ENCODE measurements around the gene ZNF609.
A peak's percentile ranks its signal among the peaks of the same experiment; 100 is the strongest.
"Not testable (repeated sequence)": the region's sequence is repeated elsewhere in the genome, so short reads cannot be mapped to it uniquely, and the experiment has no call there.

The ZNF609 gene

DNA sequence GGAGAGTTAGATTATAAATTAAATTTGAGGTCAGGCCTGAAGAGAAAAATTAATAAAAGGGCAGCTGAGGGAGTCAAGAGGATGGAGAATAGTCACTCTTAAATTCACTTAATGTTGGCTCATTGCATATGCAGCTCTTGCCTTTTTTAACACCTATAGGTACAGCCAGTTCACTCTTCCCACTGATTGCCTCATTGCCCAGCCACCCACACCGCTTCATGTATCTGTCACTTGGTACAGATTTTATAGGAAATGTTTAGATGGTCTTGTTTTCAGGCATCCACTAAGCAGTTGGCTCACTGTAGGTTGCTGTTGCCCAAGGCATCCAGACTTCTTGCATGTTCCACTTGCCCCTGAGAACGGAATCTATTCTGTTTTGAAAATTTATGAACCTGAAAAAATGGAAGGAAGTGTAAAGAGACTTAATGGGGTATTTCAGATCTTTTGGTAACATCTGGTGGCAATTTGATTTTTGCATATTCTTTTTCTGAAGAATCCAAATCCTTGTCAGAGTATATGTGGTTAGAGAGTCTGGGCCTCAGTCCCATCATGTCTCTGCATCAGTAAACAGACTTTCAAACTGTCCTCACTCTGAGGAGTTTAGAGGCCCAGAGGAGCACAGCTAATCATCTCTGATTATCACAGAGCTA, 163.1 kb downstream of the ZNF609 start:
- no peak for DNase-seq

DNA sequence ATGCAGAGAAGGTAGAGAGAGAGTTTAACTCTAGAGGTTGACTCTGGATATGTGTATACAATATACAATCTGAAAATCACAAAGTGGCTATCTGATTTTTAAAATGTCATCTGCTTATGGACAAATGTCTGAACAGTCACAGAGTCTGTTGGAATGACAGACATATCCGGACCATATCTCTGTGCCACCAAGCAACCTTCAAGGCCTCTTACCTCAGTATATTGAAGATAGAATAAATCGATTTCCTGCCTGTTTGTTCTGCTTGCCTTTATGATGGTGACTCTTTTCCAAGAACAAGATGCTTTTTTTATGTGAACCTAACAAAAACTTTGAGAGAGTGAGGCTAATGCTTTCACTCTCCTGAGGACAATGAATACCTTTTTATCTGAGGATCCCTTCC, 163.9 kb downstream of the ZNF609 start:
- DNase-seq, result no peak

DNA sequence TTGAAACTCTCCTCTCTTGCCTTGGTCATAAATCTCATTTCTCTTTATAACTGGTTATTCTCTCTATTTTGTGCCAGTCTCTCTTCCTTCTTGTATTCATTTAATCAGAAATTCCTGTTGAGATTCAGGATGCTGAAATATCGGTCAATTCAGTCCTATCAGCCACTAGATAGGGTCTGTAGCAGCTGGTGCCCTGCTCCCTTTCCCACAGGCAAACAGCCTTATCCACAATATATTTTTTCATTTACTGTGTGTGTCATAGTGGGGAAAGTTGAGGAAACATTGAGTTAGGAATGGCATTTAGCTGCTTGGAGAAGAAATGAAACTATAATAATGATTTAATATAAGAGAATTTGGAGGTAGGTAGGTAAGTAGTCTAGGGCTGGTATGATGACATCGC, 168.7 kb downstream of the ZNF609 start:
- no peak for DNase-seq

DNA sequence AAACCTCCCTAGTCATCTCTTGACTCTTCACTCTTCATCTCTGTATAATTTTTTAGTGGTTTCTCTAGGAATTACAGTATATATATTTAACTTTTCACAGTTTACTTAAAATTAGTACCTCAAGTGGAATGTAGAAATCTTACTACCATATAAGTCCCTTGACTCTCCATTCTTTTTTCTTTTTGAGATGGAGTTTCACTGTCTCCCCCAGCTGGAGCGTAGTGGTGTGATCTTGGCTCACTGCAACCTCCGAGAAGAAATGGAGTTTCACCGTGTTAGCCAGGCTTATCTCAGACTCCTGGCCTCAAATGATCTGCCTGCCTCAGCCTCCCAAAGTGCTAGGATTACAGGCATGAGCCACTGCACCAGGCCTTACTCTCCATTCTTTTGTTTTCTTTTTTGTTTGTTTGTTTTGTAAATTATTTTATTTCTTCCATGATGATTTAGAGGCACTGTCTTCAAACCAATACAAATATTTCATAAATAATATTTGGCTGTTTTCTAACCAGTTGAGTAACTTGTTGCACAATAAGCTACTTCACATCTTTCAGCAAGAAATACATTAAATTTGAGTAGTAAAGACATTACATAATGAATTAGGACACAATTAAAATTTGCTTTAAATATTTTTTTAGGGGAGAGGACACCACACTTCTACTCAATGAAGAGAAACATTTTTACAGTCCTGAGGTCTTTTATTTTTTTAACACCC, 170.2 kb downstream of the ZNF609 start:
- no peak for DNase-seq

GRCh38 chr15:64632639-64633038, 172.3 kb downstream of the ZNF609 start:
- not testable (repeated sequence) for DNase-seq

DNA sequence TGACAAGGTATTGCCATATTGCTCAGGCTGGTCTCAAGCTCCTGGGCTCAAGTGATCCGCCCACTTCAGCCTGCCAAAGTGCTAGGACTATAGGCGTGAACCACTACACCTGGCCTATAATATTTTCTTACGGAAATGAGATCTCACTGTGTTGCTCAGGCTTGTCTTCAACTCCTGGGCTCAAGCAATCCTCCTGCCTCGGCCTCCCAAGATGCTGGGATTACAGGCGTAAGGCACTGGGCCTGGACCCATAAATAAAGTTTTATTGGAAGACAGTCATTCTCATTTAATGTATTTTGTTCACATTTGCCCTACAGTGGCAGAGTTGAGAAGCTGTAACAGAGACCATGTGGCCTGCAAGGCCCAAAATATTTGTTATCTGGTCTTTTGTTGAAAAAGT, 173.0 kb downstream of the ZNF609 start:
- no peak for DNase-seq

DNA sequence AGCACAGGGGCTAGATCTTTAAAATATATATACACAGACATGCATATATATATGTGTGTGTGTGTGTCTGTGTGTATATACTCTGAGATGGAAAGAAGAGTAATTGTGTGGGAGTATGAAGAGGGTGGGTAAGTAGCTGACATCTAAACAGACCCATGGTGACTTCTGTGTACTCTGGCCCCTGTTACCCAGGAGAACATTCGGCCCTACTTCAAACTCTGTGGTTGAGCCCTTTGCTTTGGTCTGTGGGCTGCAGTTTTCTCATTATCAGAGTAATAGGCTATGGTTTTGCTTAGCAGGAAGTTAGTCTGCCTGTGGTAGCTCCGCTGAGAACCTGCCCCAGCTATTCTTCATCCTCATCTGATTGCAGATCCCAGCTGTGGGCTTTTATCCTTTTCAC, 173.6 kb downstream of the ZNF609 start:
- DNase-seq, result no peak

DNA sequence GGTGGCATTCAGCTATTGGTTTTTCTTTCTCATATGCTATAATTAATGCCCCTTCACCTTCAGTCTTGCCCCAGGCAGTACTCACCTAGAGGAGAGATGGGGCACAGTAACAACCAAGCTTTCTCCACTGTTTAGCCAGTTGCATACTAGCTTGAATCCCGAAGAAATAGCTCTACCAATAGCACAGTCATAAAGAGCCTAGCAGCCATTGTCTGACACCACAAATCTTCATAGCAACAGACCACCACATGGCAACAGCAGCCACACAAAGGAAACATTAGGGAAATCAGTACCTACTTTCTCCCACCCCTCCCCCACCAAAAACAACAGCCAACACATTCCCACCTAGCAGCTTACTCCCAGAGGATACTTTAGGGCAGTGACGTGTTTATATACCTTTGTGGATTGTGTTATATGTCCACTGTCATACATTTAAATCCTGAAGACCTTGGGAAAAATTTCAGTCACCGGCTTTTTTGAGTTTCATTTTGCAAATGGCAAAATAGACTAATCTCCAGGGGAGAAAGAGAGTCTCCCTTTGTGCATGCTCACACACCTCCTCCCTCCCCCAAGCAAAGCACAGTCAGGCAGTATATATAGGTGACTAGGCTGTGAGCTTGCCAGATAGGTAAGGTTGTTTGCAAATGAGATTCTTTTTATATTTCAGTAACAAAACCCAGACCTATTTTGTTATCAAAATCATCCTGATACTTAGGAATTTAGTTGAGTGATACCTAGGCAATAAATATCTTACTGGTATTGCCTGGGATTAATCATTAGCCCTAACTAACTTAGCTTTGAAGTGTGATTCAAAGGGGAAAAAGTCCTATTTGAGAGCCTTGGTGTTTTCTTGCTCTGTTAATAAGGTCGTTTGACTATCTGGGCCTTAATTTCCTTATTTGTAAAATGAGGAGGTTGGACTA, 174.5 kb downstream of the ZNF609 start:
- DNase-seq, result no peak

GRCh38 chr15:64635499-64636495, 175.4 kb downstream of the ZNF609 start:
- DNase-seq, result no peak

DNA sequence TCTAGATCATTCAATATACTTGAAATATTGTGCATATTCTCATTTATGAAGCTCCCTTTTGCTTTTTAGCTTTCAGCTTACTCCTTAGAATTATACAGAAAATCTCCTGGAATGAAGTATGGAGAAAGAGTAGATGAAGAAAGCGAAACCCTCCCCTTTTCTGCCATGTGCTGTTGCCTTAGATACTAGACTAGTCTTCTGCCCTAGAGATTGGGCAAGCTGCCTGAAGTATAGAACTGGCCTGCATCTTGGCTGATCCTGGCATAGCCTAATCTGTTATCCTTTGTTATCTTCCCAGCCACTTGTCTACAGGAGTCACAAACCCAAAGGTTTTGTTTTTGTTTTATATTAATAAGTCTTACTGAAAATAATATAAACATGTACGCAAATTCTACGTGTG, 176.2 kb downstream of the ZNF609 start:
- DNase-seq, result no peak

- DNase-seq, result no peak
These were observed 177.0 kb downstream of the ZNF609 start for GRCh38 chr15:64637412-64637811.

GRCh38 chr15:64639744-64640143, 179.4 kb downstream of the ZNF609 start:
- not testable (repeated sequence) for DNase-seq

DNA sequence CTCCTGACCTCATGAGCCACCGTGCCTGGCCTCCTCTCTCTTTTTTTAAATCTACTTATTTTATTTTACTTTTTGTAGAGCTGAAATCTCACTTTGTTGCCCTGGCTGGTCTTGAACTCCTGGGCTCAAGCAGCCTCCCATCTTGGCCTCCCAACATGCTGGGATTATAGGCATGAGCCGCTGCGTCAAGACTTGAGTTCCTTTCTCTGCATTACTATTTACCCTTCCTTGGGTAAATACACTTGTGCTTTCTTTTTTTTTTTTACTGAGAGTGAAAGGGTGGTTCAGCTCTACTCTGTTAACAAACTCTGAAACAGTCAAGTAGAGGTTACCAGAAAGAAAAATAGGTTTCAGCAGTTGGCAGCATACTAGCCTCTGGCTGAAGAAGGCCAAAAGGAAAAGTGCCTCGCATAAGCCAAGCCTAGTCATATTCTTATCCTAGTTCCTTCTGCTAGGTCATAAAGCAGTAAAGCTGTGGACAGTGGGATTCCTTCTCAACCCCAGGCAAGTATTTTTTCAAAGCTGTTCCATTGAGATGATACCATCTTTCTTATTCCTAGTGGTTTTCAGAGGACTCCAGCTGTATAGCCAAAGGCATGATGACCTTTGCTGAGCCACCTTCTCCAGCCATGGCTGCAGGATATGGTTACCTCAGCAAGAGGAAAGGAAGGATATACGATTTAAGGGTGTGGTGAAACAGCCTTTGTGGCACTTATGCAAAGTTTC, 179.9 kb downstream of the ZNF609 start:
- DNase-seq, result no peak

- no peak for DNase-seq
These were observed 182.5 kb downstream of the ZNF609 start for GRCh38 chr15:64642875-64643274.

DNA sequence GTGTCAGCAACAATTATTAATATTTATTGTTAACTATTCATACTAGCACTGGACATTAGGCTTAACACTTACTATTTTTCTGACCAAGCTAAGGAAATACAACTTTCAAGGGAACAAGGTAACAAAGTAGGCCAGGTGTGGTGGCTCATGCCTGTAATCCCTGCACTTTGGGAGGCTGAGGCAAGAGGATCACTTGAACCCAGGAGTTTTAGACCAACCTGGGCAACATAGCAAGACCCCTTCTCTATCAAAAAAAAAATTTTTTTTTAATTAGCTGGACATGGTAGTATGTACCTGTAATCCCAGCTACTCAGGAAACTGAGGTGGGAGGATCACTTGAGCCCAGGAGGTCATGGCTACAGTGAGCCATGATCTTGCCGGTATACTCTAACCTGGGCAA, 183.3 kb downstream of the ZNF609 start:
- no peak for DNase-seq

DNA sequence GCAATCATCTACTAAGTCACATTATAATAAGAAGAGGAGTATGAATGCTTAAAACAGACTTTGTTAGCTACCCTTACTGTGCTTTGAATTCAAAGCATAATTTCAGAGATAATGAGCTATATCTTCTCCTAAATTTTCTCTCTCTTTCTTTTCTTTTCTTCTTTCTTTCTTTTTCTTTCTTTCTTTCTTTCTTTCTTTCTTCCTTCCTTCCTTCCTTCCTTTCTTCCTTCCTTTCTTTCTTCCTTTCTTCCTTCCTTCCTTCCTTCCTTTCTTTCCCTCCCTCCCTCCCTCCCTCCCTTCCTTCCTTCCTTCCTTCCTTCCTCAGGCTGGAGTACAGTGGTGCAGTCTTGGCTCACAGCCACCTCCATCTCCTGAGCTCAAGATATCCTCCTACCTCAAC, 184.4 kb downstream of the ZNF609 start:
- not testable (repeated sequence) for DNase-seq

DNA sequence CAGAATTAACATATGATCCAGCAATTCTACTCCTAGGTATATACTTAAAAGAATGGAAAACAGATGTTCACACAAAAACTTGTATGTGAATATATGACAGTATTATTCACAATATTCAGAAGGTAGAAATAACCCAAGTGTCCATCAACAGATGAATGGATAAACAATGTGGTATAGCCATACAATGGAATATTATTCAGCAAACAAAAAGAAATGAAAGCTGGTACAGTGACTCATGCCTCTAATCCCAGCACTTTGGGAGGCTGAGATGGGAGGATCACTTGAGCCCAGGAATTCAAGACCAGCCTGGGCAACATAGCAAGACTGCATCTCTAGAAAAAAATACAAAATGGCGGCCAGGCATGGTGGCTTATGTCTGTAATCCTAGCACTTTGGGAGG, 185.6 kb downstream of the ZNF609 start:
- no peak for DNase-seq

- no peak for DNase-seq
These were observed 187.0 kb downstream of the ZNF609 start for GRCh38 chr15:64647367-64647766.

- DNase-seq, result no peak
These were observed 190.2 kb downstream of the ZNF609 start for GRCh38 chr15:64650552-64650951.

DNA sequence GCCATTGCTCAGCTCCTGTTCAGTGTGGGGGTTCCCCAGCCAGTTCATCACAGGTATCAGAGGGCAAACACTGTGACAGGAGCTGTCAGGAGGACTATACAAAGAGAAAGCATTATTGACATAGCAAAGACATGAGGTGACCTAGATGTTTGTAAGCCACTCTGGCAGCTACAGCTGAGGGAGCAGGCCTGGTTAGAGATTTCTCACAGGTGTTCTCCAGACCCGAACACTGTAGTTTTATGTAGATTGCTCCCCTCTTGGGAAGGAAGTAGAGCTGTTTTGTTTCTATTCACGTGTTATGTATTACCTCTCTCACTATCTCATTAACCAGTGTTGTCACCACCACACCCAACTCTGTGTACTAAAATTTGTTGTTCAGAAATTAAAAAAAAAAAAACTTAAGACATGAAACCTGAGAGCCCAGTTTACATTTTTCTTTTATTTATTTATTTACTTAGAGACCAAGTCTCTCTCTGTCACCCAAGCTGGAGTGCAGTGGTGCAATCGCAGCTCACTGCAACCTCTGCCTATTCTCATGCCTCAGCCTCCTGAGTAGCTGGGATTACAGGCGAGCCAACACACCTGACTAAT, 191.3 kb downstream of the ZNF609 start:
- DNase-seq, result no peak

GRCh38 chr15:64653757-64654156, 193.4 kb downstream of the ZNF609 start:
- DNase-seq, result peak; percentile 5

Data from NCI-H1694 (cell line).